Neural progenitor cell (in vitro differentiated cells): ENCODE measurements around the gene CACNA1C.

Experiments used
- CTCF ChIP-seq: fragments of 200-600 bp; sonication (generic); IDR thresholded peaks from 2 replicates; pipeline ENCODE4 v1.5.1; 2017; ENCODE audit warnings: antibody characterized with exemption, mild to moderate bottlenecking
- EZH2 ChIP-seq: fragments of 200-600 bp; sonication (generic); IDR thresholded peaks from 2 replicates; pipeline ENCODE4 v1.6.1; 2017; ENCODE audit warnings: antibody characterized with exemption, mild to moderate bottlenecking, moderate library complexity
- EZH2phosphoT487 ChIP-seq: fragments of 200-600 bp; sonication (generic); IDR thresholded peaks from 2 replicates; pipeline ENCODE4 v1.6.1; 2017; ENCODE audit warnings: antibody characterized with exemption

- TF ChIP-seq CTCF, result no peak
- TF ChIP-seq EZH2phosphoT487, result no peak
- no peak for TF ChIP-seq EZH2
Measured at GRCh38 chr12:2194571-2194970, 141.8 kb downstream of the CACNA1C start.
